Endodermal cell (in vitro differentiated cells): ENCODE measurements around the gene TMOD1. TPM values are rescaled to one million over a fixed set of nuclear protein-coding genes. Genes with fewer than 3 reads are reported as not detected.

Source experiments
- DNase-seq: peaks from one replicate; pipeline ENCODE4 v3.0.0-alpha.2; 2017
- H3K27ac ChIP-seq: 2 replicates; pipeline ENCODE4 v1.5.1; 2013; ENCODE audit warnings: mild to moderate bottlenecking, low read depth, low read length, moderate library complexity
- H3K27me3 ChIP-seq: 2 replicates; pipeline ENCODE4 v1.6.1; 2013; ENCODE audit warnings: mild to moderate bottlenecking, low read length, moderate library complexity; ENCODE audit not compliant: insufficient read depth, control insufficient read depth, poor library complexity, severe bottlenecking
- H3K36me3 ChIP-seq: 2 replicates; pipeline ENCODE4 v1.7.0; 2013; ENCODE audit warnings: mild to moderate bottlenecking, low read length, moderate library complexity; ENCODE audit not compliant: control insufficient read depth, insufficient read depth
- H3K4me1 ChIP-seq: one replicate; pipeline ENCODE4 v1.7.0; 2013; ENCODE audit warnings: low read length; ENCODE audit not compliant: control insufficient read depth, insufficient read depth
- H3K4me3 ChIP-seq: 2 replicates; pipeline ENCODE4 v1.5.1; 2013; ENCODE audit warnings: mild to moderate bottlenecking, low read length, moderate library complexity
- H3K9ac ChIP-seq: 2 replicates; pipeline ENCODE4 v1.6.1; 2013; ENCODE audit warnings: mild to moderate bottlenecking, low read length, moderate library complexity; ENCODE audit not compliant: poor library complexity, severe bottlenecking; ENCODE audit errors: extremely low read depth
- H3K9me3 ChIP-seq: 2 replicates; pipeline ENCODE4 v1.6.1; 2013; ENCODE audit warnings: mild to moderate bottlenecking, low read length, moderate library complexity; ENCODE audit not compliant: control insufficient read depth
- H3K27ac Mint-ChIP-seq: 2 replicates; pipeline ENCODE4 v1.8.0; 2020; ENCODE audit warnings: mixed read lengths
- H3K27me3 Mint-ChIP-seq: 2 replicates; pipeline ENCODE4 v1.8.0; 2021; ENCODE audit warnings: mild to moderate bottlenecking, mixed read lengths; ENCODE audit not compliant: insufficient read depth
- H3K36me3 Mint-ChIP-seq: 2 replicates; pipeline ENCODE4 v1.8.0; 2020; ENCODE audit warnings: low read depth, mixed read lengths
- H3K4me1 Mint-ChIP-seq: 2 replicates; pipeline ENCODE4 v1.8.0; 2020; ENCODE audit warnings: mixed read lengths
- H3K4me3 Mint-ChIP-seq: 2 replicates; pipeline ENCODE4 v1.8.0; 2020; ENCODE audit warnings: mild to moderate bottlenecking, moderate library complexity, mixed read lengths
- H3K9me3 Mint-ChIP-seq: 2 replicates; pipeline ENCODE4 v1.8.0; 2020; ENCODE audit warnings: mild to moderate bottlenecking, mixed read lengths
- CTCF ChIP-seq: fragments of 200-600 bp; sonication (generic); conservative IDR thresholded peaks from 2 replicates; pipeline ENCODE4 v1.5.0; 2021; ENCODE audit warnings: antibody characterized with exemption, mild to moderate bottlenecking
- WGBS, 2 experiments: methylation state at CpG; one replicate each; pipeline versions ENCODE4 v1.1.5 to v1.1.7; 2013; ENCODE audit warnings: missing lambda C conversion rate in 2 of 2, mixed read lengths in 1 of 2; ENCODE audit not compliant: insufficient coverage in 1 of 2, insufficient read length in 1 of 2; 5-methylcytosine and 5-hydroxymethylcytosine counted together
- total RNA-seq, 2 donors: library from RNA; stranded (reverse); fragmentation: NEBNext Ultra II Directional in 1 of 2; extraction: Animal tissue kit (Norgen Biotek cat#: 25700) in 1 of 2; gene quantifications; 2 replicates in 1 of 2; 3 replicates in 1 of 2; pipeline ENCODE4 v1.2.1, GENCODE V29; 2021

Gene TMOD1
- total RNA-seq, 2 donors from 2014 or later, result 3.6 to 7.1 TPM

DNA sequence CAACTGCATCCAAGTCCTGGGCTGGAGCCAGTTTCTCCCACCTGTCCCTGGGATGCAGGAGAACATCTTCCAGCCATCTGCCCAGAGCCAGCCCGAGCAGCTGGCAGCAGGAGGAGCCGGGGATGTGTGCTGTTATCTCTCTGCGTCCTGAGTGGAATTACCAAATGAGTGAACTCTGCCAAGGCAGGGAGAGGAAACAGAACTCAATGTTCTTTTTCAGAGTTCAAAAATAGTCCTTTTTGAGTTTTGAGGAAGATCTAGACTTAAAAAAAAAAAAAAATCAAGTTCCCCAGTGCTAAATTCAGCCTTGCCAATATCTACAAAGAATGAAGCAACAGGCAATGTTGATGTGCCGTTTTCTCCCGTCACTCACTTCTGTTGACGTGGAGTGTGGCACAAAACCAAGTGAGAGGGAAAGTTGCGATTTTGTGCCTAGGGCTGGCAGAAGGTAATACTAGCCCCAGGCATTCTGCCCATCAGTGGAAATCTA, 56.2 kb downstream of the TMOD1 start:
- no peak overlapping the region for H3K4me3 Mint-ChIP-seq
- TF ChIP-seq CTCF, result no peak
- no peaks in the 10 kb centered on the region for H3K27me3 ChIP-seq
- no peak for DNase-seq
- no peak overlapping the region for H3K9ac ChIP-seq
- H3K36me3 ChIP-seq, result peaks cover 7% of the 10 kb centered on the region
- no peaks in the 10 kb centered on the region for H3K9me3 ChIP-seq
- H3K27ac ChIP-seq, result no peak overlapping the region
- no peaks in the 10 kb centered on the region for H3K4me1 ChIP-seq
- H3K4me1 Mint-ChIP-seq, result no peaks in the 10 kb centered on the region
- no peaks in the 10 kb centered on the region for H3K9me3 Mint-ChIP-seq
- H3K27me3 Mint-ChIP-seq, result peaks cover 2% of the 10 kb centered on the region
- 90 to 92% methylated on average over 7 of the region's 7 CpGs for WGBS, 2 experiments
- H3K36me3 Mint-ChIP-seq, result no peaks in the 10 kb centered on the region
- H3K27ac Mint-ChIP-seq, result no peak overlapping the region
- H3K4me3 ChIP-seq, result no peak overlapping the region

GRCh38 chr9:97558701-97559101, 57.2 kb downstream of the TMOD1 start:
- Mint-ChIP-seq H3K4me3 (no peak overlapping the region), H3K9me3 (no peaks in the 10 kb centered on the region), H3K27ac (no peak overlapping the region), H3K4me1 (no peaks in the 10 kb centered on the region), H3K36me3 (no peaks in the 10 kb centered on the region), H3K27me3 (peaks cover 2% of the 10 kb centered on the region)
- H3K4me1 ChIP-seq, result no peaks in the 10 kb centered on the region
- H3K9me3 ChIP-seq, result no peaks in the 10 kb centered on the region
- WGBS, 2 experiments, result 87 to 89% methylated on average over 2 to 3 of the region's 3 CpGs
- no peaks in the 10 kb centered on the region for H3K27me3 ChIP-seq
- no peak for TF ChIP-seq CTCF
- H3K4me3 ChIP-seq, result no peak overlapping the region
- no peak for DNase-seq
- no peaks in the 10 kb centered on the region for H3K36me3 ChIP-seq
- H3K27ac ChIP-seq, result no peak overlapping the region
- no peak overlapping the region for H3K9ac ChIP-seq

GRCh38 chr9:97559111-97559514, 57.6 kb downstream of the TMOD1 start:
- H3K27me3 Mint-ChIP-seq, result peaks cover 2% of the 10 kb centered on the region
- Histone ChIP-seq H3K4me3 (no peak overlapping the region), H3K9me3 (no peaks in the 10 kb centered on the region), H3K9ac (no peak overlapping the region), H3K27me3 (no peaks in the 10 kb centered on the region), H3K36me3 (no peaks in the 10 kb centered on the region), H3K27ac (no peak overlapping the region), H3K4me1 (no peaks in the 10 kb centered on the region)
- no peak for DNase-seq
- H3K36me3 Mint-ChIP-seq, result no peaks in the 10 kb centered on the region
- peaks cover 3% of the 10 kb centered on the region for H3K4me1 Mint-ChIP-seq
- H3K27ac Mint-ChIP-seq, result no peak overlapping the region
- TF ChIP-seq CTCF, result no peak
- H3K9me3 Mint-ChIP-seq, result no peaks in the 10 kb centered on the region
- H3K4me3 Mint-ChIP-seq, result no peak overlapping the region
- 91 to 94% methylated on average over 8 to 10 of the region's 10 CpGs for WGBS, 2 experiments
